Measurements from ENCODE around the gene FRMPD4.
"Not testable (repeated sequence)": the region's sequence is repeated elsewhere in the genome, so short reads cannot be mapped to it uniquely, and the experiment has no call there.

FRMPD4 gene

GRCh38 chrX:12138361-12139313 lies at the start of gene FRMPD4:
TSS of gene FRMPD4 (plus strand) at chrX:12138473. CDS start at chrX:12138972, 499 bp downstream.
- DNase-seq = no peak

- no peak for DNase-seq
Measured at GRCh38 chrX:12089740-12090139, 48.5 kb upstream of the FRMPD4 start.

GRCh38 chrX:12113321-12113720 lies 25.0 kb upstream of the FRMPD4 start:
- DNase-seq = no peak

GRCh38 chrX:12115377-12115776 lies 22.9 kb upstream of the FRMPD4 start:
- DNase-seq = no peak

- no peak for DNase-seq
Measured at GRCh38 chrX:12118134-12118533, 20.1 kb upstream of the FRMPD4 start.

GRCh38 chrX:12128017-12128416 lies 10.3 kb upstream of the FRMPD4 start:
- no peak for DNase-seq

GRCh38 chrX:12137951-12138360 lies 317 bp upstream of the FRMPD4 start:
- no peak for DNase-seq

GRCh38 chrX:12139934-12140611 lies 1.8 kb downstream of the FRMPD4 start:
- DNase-seq = no peak

- DNase-seq = no peak
Measured at GRCh38 chrX:12141511-12141910, 3.2 kb downstream of the FRMPD4 start.

GRCh38 chrX:12142661-12143060 lies 4.4 kb downstream of the FRMPD4 start:
- no peak for DNase-seq

- no peak for DNase-seq
Measured at GRCh38 chrX:12145402-12145801, 7.1 kb downstream of the FRMPD4 start.

GRCh38 chrX:12149670-12150407 lies 11.6 kb downstream of the FRMPD4 start:
- DNase-seq = no peak

- no peak for DNase-seq
Measured at GRCh38 chrX:12153317-12153716, 15.0 kb downstream of the FRMPD4 start.

- no peak for DNase-seq
Measured at GRCh38 chrX:12153741-12154140, 15.5 kb downstream of the FRMPD4 start.

GRCh38 chrX:12159799-12160198 lies 21.5 kb downstream of the FRMPD4 start:
- DNase-seq = no peak

GRCh38 chrX:12162420-12162819 lies 24.1 kb downstream of the FRMPD4 start:
- DNase-seq = no peak

- DNase-seq = not testable (repeated sequence)
Measured at GRCh38 chrX:12164180-12164579, 25.9 kb downstream of the FRMPD4 start.

GRCh38 chrX:12170755-12171154 lies 32.5 kb downstream of the FRMPD4 start:
- DNase-seq = no peak

- DNase-seq = no peak
Measured at GRCh38 chrX:12174358-12174757, 36.1 kb downstream of the FRMPD4 start.

- DNase-seq = no peak
Measured at GRCh38 chrX:12197030-12197429, 58.8 kb downstream of the FRMPD4 start.

GRCh38 chrX:12206413-12206812 lies 68.1 kb downstream of the FRMPD4 start:
- DNase-seq = no peak

- DNase-seq = no peak
Measured at GRCh38 chrX:12210196-12210815, 72.0 kb downstream of the FRMPD4 start.

GRCh38 chrX:12210971-12211370 lies 72.7 kb downstream of the FRMPD4 start:
- DNase-seq = no peak

All from CD4-positive, alpha-beta T cell treated with Interleukin-17A for 4 hours (primary cell).